Measurements from ENCODE around the gene RECK.
"Not testable (repeated sequence)": the region's sequence is repeated elsewhere in the genome, so short reads cannot be mapped to it uniquely, and the experiment has no call there.

Gene RECK

DNA sequence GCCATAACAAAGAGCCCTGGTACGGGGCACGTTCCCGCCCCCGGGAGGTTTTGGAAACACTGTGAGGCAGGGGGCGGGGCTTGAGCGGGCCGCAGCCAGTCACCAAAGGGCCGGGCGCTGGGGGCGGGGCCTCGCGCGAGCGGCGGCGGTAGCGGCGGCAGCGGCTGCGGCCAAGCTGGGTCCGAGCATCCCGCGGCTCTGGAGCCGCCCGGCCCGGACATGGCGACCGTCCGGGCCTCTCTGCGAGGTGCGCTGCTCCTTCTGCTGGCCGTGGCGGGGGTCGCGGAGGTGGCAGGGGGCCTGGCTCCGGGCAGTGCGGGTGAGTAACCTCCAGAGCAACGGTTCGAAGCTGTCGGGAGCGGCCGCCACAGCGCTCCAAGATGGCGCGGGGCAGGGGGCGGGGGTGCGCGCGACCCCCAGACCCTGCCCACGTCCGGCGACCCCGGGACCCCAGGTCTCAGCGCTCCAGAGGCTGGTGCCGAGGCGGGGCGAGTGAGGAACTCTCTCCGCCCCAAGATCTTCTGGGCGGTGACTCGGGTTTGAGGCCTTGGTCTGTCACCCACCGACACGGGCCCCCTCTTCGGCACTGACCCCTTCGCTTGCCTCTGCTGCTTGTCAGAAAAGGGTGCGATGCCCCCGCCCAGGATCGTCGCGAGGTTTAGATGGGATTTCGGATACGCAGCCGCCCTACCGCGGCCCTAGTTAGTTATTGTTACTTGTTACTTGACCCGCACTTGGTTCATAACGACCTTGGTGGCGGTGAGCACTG is at the start of gene RECK:
TSS of gene RECK (plus strand) at position 134 of the 769 bp plus-strand sequence. CDS start at position 220, 86 bp downstream.
- peak; percentile 69 for DNase-seq

DNA sequence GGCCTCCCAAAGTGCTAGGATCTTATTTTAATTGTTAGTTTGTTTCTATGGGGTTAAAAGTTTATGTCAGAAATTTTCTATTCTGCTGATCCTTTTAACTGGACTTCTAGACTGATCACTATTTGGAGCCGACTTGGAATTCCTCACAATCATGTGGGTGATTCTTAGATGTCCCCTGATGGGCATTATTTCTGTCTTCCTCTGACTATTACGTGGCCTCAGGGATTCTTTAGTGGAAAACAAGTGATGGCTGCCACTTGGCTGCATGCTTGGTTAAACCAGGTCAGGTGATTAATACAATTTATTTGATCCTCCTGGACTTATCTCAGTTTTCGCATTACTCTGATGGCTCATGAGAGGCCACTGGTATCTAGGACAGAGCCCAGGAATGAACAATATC is 46.6 kb upstream of the RECK start:
- DNase-seq, result no peak

- DNase-seq, result not testable (repeated sequence)
These were observed 43.6 kb upstream of the RECK start for GRCh38 chr9:35993136-35993535.

DNA sequence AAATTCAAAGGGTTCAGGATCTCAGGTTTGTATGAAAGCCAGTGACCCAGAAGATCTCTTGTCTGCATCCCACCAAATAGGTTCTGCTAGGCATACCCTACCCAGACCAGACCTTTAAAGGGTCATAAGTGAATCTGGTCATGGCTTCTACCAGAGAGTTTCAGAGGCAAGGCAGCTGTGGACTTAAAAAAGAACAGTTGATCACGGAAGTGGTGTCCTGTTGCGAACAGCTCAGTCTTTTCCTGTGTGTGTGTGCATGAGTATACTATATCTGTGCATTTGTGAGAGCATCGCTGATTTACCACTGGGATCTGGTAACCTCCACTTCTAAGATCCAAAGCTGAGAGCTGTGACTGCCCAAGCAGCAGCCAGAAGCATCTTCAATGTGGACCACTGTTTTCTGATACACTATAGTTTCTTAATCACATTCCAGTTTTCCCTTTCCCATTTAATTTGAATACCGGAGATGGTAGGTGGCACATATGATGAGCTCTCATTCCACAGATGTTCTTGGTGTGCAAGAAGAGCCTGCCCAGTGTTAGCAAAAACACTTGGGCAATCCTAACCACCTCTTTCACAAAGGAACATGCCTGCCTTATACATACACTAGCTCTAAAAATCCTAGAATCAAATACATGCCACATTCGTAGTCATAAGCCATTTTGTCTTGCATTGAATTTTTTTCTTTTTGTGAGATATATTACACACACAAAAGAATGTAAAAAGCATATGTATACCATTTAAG is 42.6 kb upstream of the RECK start:
- DNase-seq, result no peak

GRCh38 chr9:35994959-35995358 is 41.8 kb upstream of the RECK start:
- DNase-seq, result no peak

- no peak for DNase-seq
These were observed 40.2 kb upstream of the RECK start for GRCh38 chr9:35996358-35996970.

GRCh38 chr9:35997016-35997415 is 39.7 kb upstream of the RECK start:
- not testable (repeated sequence) for DNase-seq

DNA sequence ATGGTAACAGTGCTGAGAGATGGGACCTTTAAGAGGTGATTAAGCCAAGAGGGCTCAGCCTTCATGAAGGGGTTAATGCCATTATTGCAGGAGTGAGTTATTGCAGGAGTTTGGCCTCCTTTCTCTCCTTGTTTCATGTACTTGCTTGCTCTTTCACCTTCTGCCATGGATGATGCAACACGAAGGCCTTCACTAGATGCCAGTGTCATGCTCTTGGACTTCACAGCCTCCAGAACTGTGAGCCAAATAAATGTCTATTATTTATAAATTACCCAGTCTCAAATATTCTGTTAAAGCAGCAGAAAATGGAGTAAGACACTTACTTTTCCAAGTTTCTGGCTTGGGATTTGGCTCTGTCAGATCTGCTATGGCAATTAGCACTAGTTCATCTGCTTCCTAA is 38.4 kb upstream of the RECK start:
- DNase-seq, result no peak

- DNase-seq, result no peak
These were observed 30.8 kb upstream of the RECK start for GRCh38 chr9:36005891-36006290.

- no peak for DNase-seq
These were observed 30.0 kb upstream of the RECK start for GRCh38 chr9:36006549-36007315.

DNA sequence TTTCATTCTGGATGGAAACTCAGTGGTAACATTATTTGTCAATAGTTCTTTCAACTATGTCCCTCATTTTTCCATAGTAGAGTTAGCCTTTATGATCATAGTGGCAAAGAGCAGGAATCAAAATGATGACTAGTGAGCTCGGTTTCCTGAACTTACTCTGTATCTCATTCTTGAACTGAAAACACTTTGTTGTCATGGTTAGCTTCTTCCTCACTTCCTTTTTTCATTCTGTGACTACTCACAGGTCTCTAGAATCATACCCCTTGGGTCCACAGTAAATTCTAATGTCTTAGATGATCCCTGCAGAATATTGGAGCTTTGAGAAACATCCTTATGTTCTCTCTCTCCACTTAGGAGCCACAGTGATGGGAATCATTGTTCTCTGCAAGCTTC is 29.4 kb upstream of the RECK start:
- DNase-seq, result no peak

DNA sequence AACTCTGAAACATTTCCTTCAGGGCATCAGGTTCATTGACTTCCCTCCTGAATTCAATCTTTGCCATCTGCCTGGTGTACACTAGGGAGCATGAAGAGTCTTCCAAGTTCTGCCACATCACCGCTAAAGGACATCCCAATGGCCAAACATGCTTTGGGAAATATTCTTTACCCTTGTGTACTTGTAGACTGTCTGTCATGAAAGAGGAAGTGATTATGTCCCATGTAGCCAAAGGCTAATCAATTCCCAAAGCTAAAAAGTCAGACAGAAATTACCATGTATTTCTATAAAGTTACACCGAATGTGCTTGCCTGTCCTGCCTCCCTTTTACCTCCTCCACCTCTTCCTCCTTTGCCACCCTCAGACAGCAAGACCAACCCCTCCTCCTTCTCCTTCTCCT is 28.9 kb upstream of the RECK start:
- DNase-seq, result no peak

DNA sequence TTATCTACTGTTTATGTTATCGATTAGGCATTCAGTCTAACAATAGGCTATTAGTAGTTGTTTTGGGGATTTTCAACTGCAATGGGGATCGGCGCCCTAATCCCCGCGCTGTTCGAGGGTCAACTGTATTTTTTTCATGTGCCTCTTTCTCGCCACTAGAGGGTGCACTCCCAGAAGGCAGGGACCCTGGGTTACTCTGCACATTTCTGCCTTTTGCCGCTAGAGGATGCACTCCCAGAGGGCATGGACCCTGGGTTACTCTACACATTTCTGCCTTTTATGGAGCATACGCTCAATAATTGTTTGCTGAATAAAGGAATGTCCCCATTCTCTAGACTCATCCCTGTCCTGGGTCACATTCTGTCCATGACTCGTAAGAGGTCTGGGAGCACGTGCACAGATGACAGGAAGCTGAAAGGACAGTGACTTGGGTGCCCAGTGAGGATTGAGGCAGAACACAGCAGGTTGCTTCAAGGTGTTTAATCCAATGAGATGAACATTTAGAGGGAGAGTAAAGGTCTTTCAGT is 27.9 kb upstream of the RECK start:
- peak; percentile 69 for DNase-seq

GRCh38 chr9:36011379-36011778 is 25.3 kb upstream of the RECK start:
- DNase-seq, result no peak

GRCh38 chr9:36017278-36017677 is 19.4 kb upstream of the RECK start:
- DNase-seq, result no peak

DNA sequence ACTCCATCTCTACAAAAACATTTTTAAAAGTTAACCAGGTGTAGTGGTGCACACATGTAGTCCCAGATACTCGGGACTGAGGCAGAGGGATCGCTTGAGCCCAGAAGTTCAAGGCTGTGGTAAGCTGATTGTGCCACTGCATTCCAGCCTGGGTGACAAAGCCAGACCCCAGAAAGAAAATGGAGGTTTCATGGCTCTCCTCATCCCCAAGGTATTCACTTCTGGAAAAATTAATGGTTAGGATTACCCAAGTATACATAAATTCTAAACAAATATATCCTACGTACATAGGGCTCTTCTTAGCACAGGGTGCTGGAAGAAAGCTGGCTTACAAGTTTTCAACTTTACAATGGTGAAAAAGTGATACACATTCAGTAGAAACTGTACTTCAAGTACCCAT is 18.6 kb upstream of the RECK start:
- DNase-seq, result no peak

DNA sequence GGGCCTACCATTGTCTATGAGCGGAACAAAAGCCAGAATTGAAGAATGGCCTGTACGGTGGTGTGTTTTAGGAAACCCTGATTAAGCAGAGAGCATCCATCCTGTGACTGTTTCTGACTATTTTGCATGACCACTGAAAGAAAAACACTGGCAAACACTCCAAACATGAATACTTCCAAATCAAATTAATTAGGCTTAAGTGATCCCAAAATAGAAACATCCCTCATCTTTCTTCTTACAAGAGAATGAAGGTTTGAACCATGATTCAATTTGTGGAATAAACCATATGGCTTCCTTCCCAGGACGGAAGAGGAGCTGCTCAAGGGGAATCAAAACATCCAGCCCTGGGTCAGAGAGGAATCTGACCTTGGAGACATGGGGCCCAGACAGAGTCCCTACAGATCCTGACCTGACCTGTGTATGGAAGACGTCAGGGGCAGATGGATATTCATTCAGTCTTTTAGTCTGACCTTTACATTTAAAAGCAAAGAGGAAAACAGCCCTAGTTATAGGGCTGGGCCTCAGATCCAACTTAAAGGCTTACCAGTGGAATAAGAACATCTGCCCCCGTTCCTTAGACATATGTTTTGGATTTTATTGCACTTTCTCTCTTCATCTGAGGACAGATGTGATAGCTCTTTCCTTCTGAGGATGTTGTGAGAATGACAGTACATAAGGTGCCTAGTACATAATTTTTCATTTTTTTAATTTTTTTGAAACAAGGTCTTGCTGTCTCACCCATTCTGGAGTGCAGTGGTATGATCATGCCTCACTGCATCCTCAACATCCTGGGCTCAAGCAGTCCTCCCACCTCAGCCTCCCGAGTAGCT is 17.6 kb upstream of the RECK start:
- no peak for DNase-seq

DNA sequence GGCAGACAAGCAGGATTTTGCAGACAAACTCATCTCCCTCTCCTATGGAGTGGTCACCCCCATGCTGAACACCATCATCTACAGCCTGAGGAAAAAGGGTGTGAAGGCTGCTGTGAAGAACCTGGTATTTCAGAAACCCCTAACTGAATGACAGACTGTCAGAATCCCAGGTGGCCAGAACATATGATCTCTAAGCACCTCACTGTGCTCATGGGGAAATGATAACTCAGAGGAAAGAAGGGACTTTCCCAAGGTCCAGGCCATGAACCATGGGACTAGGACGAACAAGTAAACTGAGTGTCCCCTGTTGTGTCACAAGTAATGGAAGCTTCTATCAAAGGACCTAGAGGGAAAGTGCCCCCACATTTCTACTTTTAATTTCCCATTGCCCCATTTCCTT is 14.7 kb upstream of the RECK start:
- DNase-seq, result no peak

DNA sequence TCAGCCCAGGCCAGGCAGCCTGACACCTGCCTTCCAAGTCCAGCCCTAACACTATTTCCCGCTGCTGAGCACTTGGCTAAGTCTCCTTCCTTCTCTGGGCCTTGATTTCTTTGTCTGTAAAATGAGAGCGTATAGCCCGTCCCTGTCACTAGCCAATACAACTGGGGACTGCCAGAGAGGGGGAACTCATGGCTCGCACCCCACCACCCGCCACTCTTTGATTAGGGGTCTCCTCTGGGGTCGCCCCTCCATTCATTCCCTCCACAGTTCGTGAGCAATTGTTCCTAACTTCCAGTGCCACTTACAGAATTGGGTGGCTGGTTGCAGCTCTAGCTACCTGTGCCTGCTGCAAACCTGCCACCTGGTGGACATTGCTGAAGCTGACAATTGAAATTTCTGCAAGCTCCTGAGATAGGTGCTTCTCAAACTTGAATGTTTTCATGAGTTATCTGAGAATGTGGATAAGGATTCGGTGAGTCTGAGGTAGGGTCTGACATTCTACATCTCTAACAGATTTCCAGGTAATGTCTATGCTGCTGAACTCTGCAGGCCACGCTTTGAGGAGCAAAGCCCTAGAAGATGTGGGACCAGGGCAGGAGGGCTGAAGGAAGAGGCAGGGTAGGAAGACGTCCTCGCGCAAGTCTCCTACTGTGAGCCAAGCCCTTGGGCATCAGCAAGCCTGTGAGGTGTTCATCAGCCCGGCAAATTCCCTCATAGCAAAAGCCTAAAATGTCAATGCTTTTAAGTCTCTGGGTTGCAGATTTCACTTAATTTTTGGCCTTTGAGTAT is 13.3 kb upstream of the RECK start:
- DNase-seq, result peak; percentile 65

GRCh38 chr9:36025746-36026145 is 11.0 kb upstream of the RECK start:
- DNase-seq, result no peak

DNA sequence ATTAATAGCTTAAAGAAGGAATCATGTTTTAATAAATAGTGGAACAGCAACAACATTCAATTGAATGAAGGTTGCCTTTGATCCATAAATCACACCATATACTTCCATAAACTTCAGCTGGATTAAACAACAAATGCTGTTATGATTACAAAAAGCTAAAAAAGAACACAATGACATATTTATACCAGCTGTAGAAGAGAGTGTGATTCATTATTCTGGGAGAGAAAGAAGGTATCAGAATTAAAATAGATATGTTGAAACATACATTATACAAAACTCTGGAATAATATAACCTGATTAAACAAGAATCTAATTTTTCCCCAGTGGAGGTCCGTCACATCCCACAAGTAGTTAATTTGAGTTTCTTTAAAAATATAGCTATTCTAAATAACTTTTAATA is 7.5 kb upstream of the RECK start:
- DNase-seq, result no peak
